AML-193 (cell line): ENCODE measurements around the gene SEC31B.

ENCODE experiments used
- DNase-seq, 2 experiments: peaks; one replicate each; lab custom pipeline; 2025; lab: John Stamatoyannopoulos, UW

SEC31B gene

DNA sequence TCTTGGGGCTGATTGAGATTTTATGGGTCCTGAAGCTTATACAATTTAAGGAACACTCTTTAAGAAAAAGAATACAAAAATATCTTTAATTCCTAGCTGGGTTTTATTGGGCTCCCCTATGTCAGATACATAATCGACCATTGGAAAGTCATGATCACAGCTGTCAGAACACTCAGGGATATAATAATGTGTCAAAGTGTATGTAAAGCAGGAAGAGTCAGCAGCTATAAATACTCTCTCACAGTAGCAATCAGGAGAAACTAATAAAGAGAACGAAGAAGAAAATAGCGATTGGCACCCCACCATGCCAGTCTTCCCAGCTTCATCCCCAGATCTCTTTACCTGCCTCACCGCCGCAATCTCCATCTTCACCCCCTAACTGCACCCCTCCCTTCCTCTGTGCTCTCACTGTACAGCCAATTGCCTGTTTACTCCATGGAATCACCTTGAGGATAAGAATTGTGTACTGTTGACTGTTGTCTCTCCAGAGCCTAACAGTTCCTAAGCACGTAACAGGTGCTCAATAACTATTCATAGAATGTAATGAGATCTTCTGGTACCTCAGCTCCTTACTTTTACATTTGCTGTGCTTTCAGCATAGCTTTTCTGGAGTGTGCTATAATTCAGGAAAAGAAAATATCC is 80.9 kb downstream of the SEC31B start:
- no peak for DNase-seq
